ENCODE measurements around the gene TRABD2B. TPM values are rescaled to one million over a fixed set of nuclear protein-coding genes. Genes with fewer than 3 reads are reported as not detected.

The TRABD2B gene
- total and polyA plus RNA-seq, 2 donors (not counting 3 experiments of a cell fraction or from before 2014, with no cell fraction given) = not detected

- ChIA-PET CTCF (no interaction called here), POLR2A (no interaction called here)
- no peaks in the 10 kb centered on the region for H4K20me1 ChIP-seq (replicated peaks; ENCODE audit: control insufficient read depth, extremely low read depth, insufficient read depth, low read length)
- H3K27ac ChIP-seq (ENCODE audit: insufficient read depth, low read depth, low read length) = no peak overlapping the region
- H3K9ac ChIP-seq (replicated peaks; ENCODE audit: extremely low read depth, insufficient read depth, low read length) = no peak overlapping the region
- H2AFZ ChIP-seq (ENCODE audit: low read depth, low read length) = no peak overlapping the region
- intact Hi-C loops (cut with micrococcal nuclease) = no loop called here
- no TSS peak for BruUV-seq (replicated peaks)
- no peak for DNase-seq (ENCODE audit: low read depth, low spot score)
- TF ChIP-seq CTCF (IDR thresholded peaks at IDR 0.05; ENCODE audit: extremely low read depth in 1 of 2, insufficient read depth in 1 of 2, low read depth in 1 of 2, low read length in 2 of 2) (no peak), JUN (IDR thresholded peaks at IDR 0.05; ENCODE audit: borderline replicate concordance, insufficient read depth, insufficient read length, low read depth) (no peak), GATA2 (IDR thresholded peaks at IDR 0.05; ENCODE audit: insufficient read depth, insufficient read length, low read depth, low read length) (no peak), EZH2 (IDR thresholded peaks at IDR 0.05; ENCODE audit: borderline replicate concordance, low read depth, low read length, severe bottlenecking) (no peak), FOS (IDR thresholded peaks at IDR 0.05; ENCODE audit: borderline replicate concordance, insufficient read depth, low read length) (no peak), MAX (IDR thresholded peaks at IDR 0.05; ENCODE audit: insufficient read depth, insufficient read length) (no peak), POLR2AphosphoS5 (IDR thresholded peaks at IDR 0.05; ENCODE audit: insufficient read depth, low read depth, low read length) (no peak), POLR2A (IDR thresholded peaks at IDR 0.05; ENCODE audit: low read depth, low read length) (no peak), MYC (IDR thresholded peaks at IDR 0.05; ENCODE audit: low read depth, low read length) (no peak)
- no peak overlapping the region for H3K4me3 ChIP-seq (replicated peaks in 1 of 3; ENCODE audit: insufficient read depth in 1 of 3, low read depth in 1 of 3, low read length in 3 of 3)
- no peaks in the 10 kb centered on the region for H3K27me3 ChIP-seq (ENCODE audit: control insufficient read depth in 2 of 2, insufficient read depth in 2 of 2, low read length in 2 of 2)
- FAIRE-seq = no peak
- H3K4me2 ChIP-seq (ENCODE audit: insufficient read depth, low read length) = no peak overlapping the region
- no peaks in the 10 kb centered on the region for H3K36me3 ChIP-seq (ENCODE audit: control insufficient read depth in 2 of 2, extremely low read depth in 1 of 2, insufficient read depth in 2 of 2, low read length in 2 of 2)
- no peaks in the 10 kb centered on the region for H3K9me3 ChIP-seq (replicated peaks; ENCODE audit: control insufficient read depth, insufficient read depth, low read length)
- H3K4me1 ChIP-seq (ENCODE audit: control insufficient read depth, extremely low read depth, insufficient read depth, low read length) = no peaks in the 10 kb centered on the region
- H3K79me2 ChIP-seq (ENCODE audit: control insufficient read depth, insufficient read depth, low read length) = no peaks in the 10 kb centered on the region
- H3K9me1 ChIP-seq (replicated peaks; ENCODE audit: control insufficient read depth, extremely low read depth, insufficient read depth, low read length) = no peaks in the 10 kb centered on the region
- dilution Hi-C loops (cut with MboI; ENCODE audit: extremely low pct_ligation_motif_present, low sequenced_read_pairs) = no loop called here
Observed at GRCh38 chr1:47853059-47853458, 144.1 kb downstream of the TRABD2B start.
